ENCODE data around the gene GNL1. TPM values are rescaled to one million over a fixed set of nuclear protein-coding genes. Genes with fewer than 3 reads are reported as not detected.

The GNL1 gene
- total and polyA plus RNA-seq, 10 of the 15 experiments (the other 5 are each of a cell fraction or from before 2014, with no cell fraction given): 0.18 to 64.5 (median 45.5) TPM

- Histone ChIP-seq H3K9ac (ENCODE audit: control insufficient read depth, insufficient read depth, low read length) (no peak overlapping the region), H3K4me2 (ENCODE audit: control insufficient read depth, insufficient read depth) (no peak overlapping the region), H3K9me3 (replicated peaks; ENCODE audit: control insufficient read depth, insufficient read depth, low read length) (no peaks in the 10 kb centered on the region), H3K4me1 (ENCODE audit: control insufficient read depth, insufficient read depth, low read length) (no peaks in the 10 kb centered on the region), H4K20me1 (ENCODE audit: control insufficient read depth, insufficient read depth) (no peaks in the 10 kb centered on the region), H3K27ac (ENCODE audit: control insufficient read depth, insufficient read depth) (no peak overlapping the region), H3K36me3 (ENCODE audit: control insufficient read depth in 2 of 2, insufficient read depth in 2 of 2, low read length in 1 of 2) (peaks cover 23 to 27% of the 10 kb centered on the region in 2 experiments), H3K27me3 (replicated peaks in 1 of 2; ENCODE audit: control insufficient read depth in 2 of 2, insufficient read depth in 2 of 2, low read length in 1 of 2) (no peaks in the 10 kb centered on the region), H3K4me3 (no peak overlapping the region), H2AFZ (ENCODE audit: control insufficient read depth, low read depth, low read length) (no peak overlapping the region), H3K79me2 (ENCODE audit: control insufficient read depth, insufficient read depth, low read length) (no peaks in the 10 kb centered on the region)
- RAD21 ChIA-PET (ENCODE audit: unreplicated experiment): no interaction called here
- DNase-seq (ENCODE audit: low read depth, low spot score): no peak
- intact Hi-C loops (cut with micrococcal nuclease; ENCODE audit: unreplicated experiment) (no loop called here), in situ Hi-C loops (cut with MboI) (no loop called here)
- SMC1A ChIA-PET (ENCODE audit: uncharacterized antibody, unreplicated experiment): interaction anchor here (0.6 to 1.7 kb wide), 4 partner anchors 8 to 49 kb away, joined by 3 to 4 read pairs (median 4); no protein-coding TSS in a partner anchor
- CTCF ChIA-PET: interaction anchor here (0.7 to 2.1 kb wide), 6 partner anchors 10 to 107 kb away, joined by 3 to 6 read pairs (median 3); partner anchors contain the start of gene PRR3
- POLR2A ChIA-PET: interaction anchor here (0.7 to 1.2 kb wide), 2 partner anchors 8 to 49 kb away, joined by 3 to 5 read pairs; no protein-coding TSS in a partner anchor
- 83% methylated on average over 8 of the region's 8 CpGs for WGBS (ENCODE audit: insufficient coverage, insufficient replicate concordance, low lambda C conversion rate, missing lambda C conversion rate)
- FAIRE-seq: no peak
- BruUV-seq (replicated peaks): no TSS peak
- no peak for TF ChIP-seq ZZZ3 (IDR thresholded peaks at IDR 0.05; ENCODE audit: control insufficient read depth, insufficient read length, low read depth)
- no peak for TF ChIP-seq ZNF687 (IDR thresholded peaks at IDR 0.05)
- no peak for TF ChIP-seq SP1 (IDR thresholded peaks at IDR 0.05; ENCODE audit: low read depth, low read length)
- TF ChIP-seq POLR2AphosphoS5 (IDR thresholded peaks at IDR 0.05; ENCODE audit: low read length): 0 out of 2 replicates have a peak, but pooled peaks have one; percentile 6
- ATAC-seq: no peak
Measured at GRCh38 chr6:30590509-30590908, 34.2 kb upstream of the GNL1 start.

All from GM12878 (cell line).